ENCODE data around the gene SEMA3F.

GRCh38 chr3:50168791-50169190 is 13.7 kb downstream of the SEMA3F start:
- no peak for TF ChIP-seq POLR2AphosphoS5 (IDR thresholded peaks at IDR 0.05; ENCODE audit: borderline replicate concordance, low read depth, low read length)
- TF ChIP-seq EZH2 (IDR thresholded peaks at IDR 0.05), result no peak
- TF ChIP-seq FOXP2 (optimal IDR thresholded peaks at IDR 0.05; ENCODE audit: control extremely low read depth, extremely low read length, insufficient read depth), result no peak

Data from SK-N-MC (cell line).